Endothelial cell of umbilical vein (primary cell): ENCODE results near the gene PRKCZ. TPM values are rescaled to one million over a fixed set of nuclear protein-coding genes. Genes with fewer than 3 reads are reported as not detected.

Experiments
- BruUV-seq: library from RNA; stranded (reverse); fragments of 400-500 nt; replicated peaks from 2 replicates; lab custom pipeline; 2021; lab: Mats Ljungman, UMichigan
- CTCF ChIA-PET: fragments of 300-600, 350-600 bp; sonication (Branson Sonifier 250); formaldehyde crosslinking; loops from one replicate; lab custom pipeline; 2021; ENCODE audit warnings: antibody characterized with exemption, inconsistent platforms; lab: Charles Lee
- POLR2A ChIA-PET: fragments of 300-600, 350-600 bp; sonication (Branson Sonifier 250); formaldehyde crosslinking; loops from one replicate; lab custom pipeline; 2021; ENCODE audit warnings: antibody characterized with exemption, inconsistent platforms; lab: Charles Lee
- DNase-seq: peaks from one replicate; pipeline ENCODE4 v3.0.0-alpha.2; 2011; ENCODE audit warnings: low read depth, low spot score
- FAIRE-seq: peaks from 2 replicates; lab custom pipeline; 2011; peaks lifted over from hg19 to GRCh38; lab: Jason Lieb, UNC
- H2AFZ ChIP-seq: 2 replicates; pipeline ENCODE4 v1.6.0; 2012; ENCODE audit warnings: low read depth, low read length, control low read depth, inconsistent platforms
- H3K27ac ChIP-seq: 2 replicates; pipeline ENCODE4 v1.5.1; 2011; ENCODE audit warnings: low read depth, mild to moderate bottlenecking, control low read depth, low read length, moderate library complexity; ENCODE audit not compliant: insufficient read depth
- H3K27me3 ChIP-seq, 2 experiments: 2 replicates each; pipeline versions ENCODE4 v1.6.0 to v1.6.1; 2011; ENCODE audit warnings: low read length in 2 of 2, mixed read lengths in 1 of 2; ENCODE audit not compliant: control insufficient read depth in 2 of 2, insufficient read depth in 2 of 2
- H3K36me3 ChIP-seq, 2 experiments: 2 replicates in 1 of 2; 3 replicates in 1 of 2; pipeline ENCODE4 v1.5.1; 2011; ENCODE audit warnings: low read length in 2 of 2, mild to moderate bottlenecking in 1 of 2, moderate library complexity in 1 of 2; ENCODE audit not compliant: control insufficient read depth in 2 of 2, insufficient read depth in 2 of 2; ENCODE audit errors: extremely low read depth in 1 of 2
- H3K4me1 ChIP-seq: 3 replicates; pipeline ENCODE4 v1.5.1; 2011; ENCODE audit warnings: mild to moderate bottlenecking, low read length; ENCODE audit not compliant: control insufficient read depth, insufficient read depth; ENCODE audit errors: extremely low read depth
- H3K4me2 ChIP-seq: 2 replicates; pipeline ENCODE4 v1.6.1; 2011; ENCODE audit warnings: low read length, control low read depth, mixed read lengths; ENCODE audit not compliant: insufficient read depth
- H3K4me3 ChIP-seq, 3 experiments: fragments of 200-600 bp in 1 of 3; sonication (generic), shearing (Covaris generic) in 1 of 3; replicated peaks in 1 of 3; 2 replicates each; pipeline ENCODE4 v1.5.1; 2011 to 2016; ENCODE audit warnings: control low read depth in 3 of 3, low read length in 3 of 3, mild to moderate bottlenecking in 2 of 3, inconsistent platforms in 1 of 3, low read depth in 1 of 3, moderate library complexity in 1 of 3; ENCODE audit not compliant: insufficient read depth in 1 of 3
- H3K79me2 ChIP-seq: 2 replicates; pipeline ENCODE4 v1.6.0; 2012; ENCODE audit warnings: low read length, inconsistent platforms; ENCODE audit not compliant: control insufficient read depth, insufficient read depth
- H3K9ac ChIP-seq: replicated peaks from 2 replicates; pipeline ENCODE3; 2011; ENCODE audit warnings: low read length, control low read depth; ENCODE audit not compliant: insufficient read depth; ENCODE audit errors: extremely low read depth
- H3K9me1 ChIP-seq: replicated peaks from 3 replicates; pipeline ENCODE4 v1.6.0; 2011; ENCODE audit warnings: mild to moderate bottlenecking, low read length; ENCODE audit not compliant: control insufficient read depth, insufficient read depth; ENCODE audit errors: extremely low read depth
- H3K9me3 ChIP-seq: replicated peaks from 2 replicates; pipeline ENCODE4 v1.5.1; 2012; ENCODE audit warnings: low read length, inconsistent platforms; ENCODE audit not compliant: control insufficient read depth, insufficient read depth
- H4K20me1 ChIP-seq: replicated peaks from 2 replicates; pipeline ENCODE3; 2011; ENCODE audit warnings: mild to moderate bottlenecking, low read length; ENCODE audit not compliant: control insufficient read depth, insufficient read depth; ENCODE audit errors: extremely low read depth
- EZH2 ChIP-seq: IDR thresholded peaks from 2 replicates; pipeline ENCODE4 v1.6.1; 2012; ENCODE audit warnings: borderline replicate concordance, low read depth, mild to moderate bottlenecking, moderate library complexity, low read length, inconsistent platforms; ENCODE audit not compliant: severe bottlenecking
- FOS ChIP-seq: IDR thresholded peaks from 2 replicates; pipeline ENCODE4 v1.6.1; 2011; ENCODE audit warnings: mild to moderate bottlenecking, low read length, moderate library complexity, borderline replicate concordance; ENCODE audit not compliant: insufficient read depth
- GATA2 ChIP-seq: IDR thresholded peaks from 2 replicates; pipeline ENCODE4 v1.7.0; 2011; ENCODE audit warnings: low read depth, mild to moderate bottlenecking, moderate library complexity, mixed read lengths, low read length; ENCODE audit not compliant: insufficient read length, insufficient read depth
- JUN ChIP-seq: IDR thresholded peaks from 2 replicates; pipeline ENCODE4 v1.6.1; 2011; ENCODE audit warnings: borderline replicate concordance, low read depth; ENCODE audit not compliant: insufficient read length, insufficient read depth
- MAX ChIP-seq: IDR thresholded peaks from 2 replicates; pipeline ENCODE4 v1.6.1; 2011; ENCODE audit not compliant: insufficient read depth, insufficient read length
- MYC ChIP-seq: IDR thresholded peaks from one replicate; pipeline ENCODE4 v1.6.1; 2011; ENCODE audit warnings: mild to moderate bottlenecking, low read depth, low read length
- POLR2A ChIP-seq: IDR thresholded peaks from 2 replicates; pipeline ENCODE4 v1.6.1; 2012; ENCODE audit warnings: low read depth, mild to moderate bottlenecking, control low read depth, low read length
- POLR2AphosphoS5 ChIP-seq: IDR thresholded peaks from 2 replicates; pipeline ENCODE4 v1.6.1; 2012; ENCODE audit warnings: low read depth, mild to moderate bottlenecking, control low read depth, low read length, moderate library complexity; ENCODE audit not compliant: insufficient read depth
- dilution Hi-C: fragments of 300-500 bp; cut with MboI; formaldehyde crosslinking; loops from one replicate; pipeline ENCODE4 v1.15.0; 2019; ENCODE audit warnings: low sequenced_read_pairs; ENCODE audit not compliant: extremely low pct_ligation_motif_present
- intact Hi-C: fragments of 100-400 bp; cut with micrococcal nuclease; formaldehyde crosslinking; loops from one replicate; pipeline ENCODE4 v1.10.0; 2022
- polyA plus RNA-seq, 4 experiments: library from polyadenylated mRNA; depleted of rRNA in 3 of 4; stranded (reverse) in 3 of 4; unstranded in 1 of 4; fragments of >200 nt; gene quantifications; 2 replicates each; pipeline versions ENCODE4 v1.2.1 to v1.2.3, GENCODE V29; 2011 to 2012; ENCODE audit warnings: missing spikeins in 1 of 4
- total RNA-seq: library from RNA; stranded (reverse); gene quantifications from 2 replicates; pipeline ENCODE4 v1.2.3, GENCODE V29; 2021
- TF ChIP-seq, protein P1 (sequence below), 2 donors: IDR thresholded peaks; 1 replicate in 1 of 2; 2 replicates in 1 of 2; pipeline ENCODE4 v1.5.1; 2011; ENCODE audit warnings: low read length in 2 of 2, mild to moderate bottlenecking in 2 of 2, moderate library complexity in 2 of 2, control low read depth in 1 of 2, inconsistent platforms in 1 of 2, low read depth in 1 of 2; ENCODE audit not compliant: insufficient read depth in 1 of 2; ENCODE audit errors: extremely low read depth in 1 of 2

The PRKCZ gene
- total and polyA plus RNA-seq, 2 donors (not counting 3 experiments of a cell fraction or from before 2014, with no cell fraction given): 0.22 to 1.7 TPM

GRCh38 chr1:2070800-2071530 lies 20.8 kb downstream of the PRKCZ start:
- CTCF ChIA-PET: interaction anchor here (1.4 kb wide), 1 partner anchor 26 kb away, joined by 5 read pairs; no protein-coding TSS in a partner anchor
- POLR2A ChIA-PET: interaction anchor here (1.0 kb wide), 1 partner anchor 42 kb away, joined by 5 read pairs; no protein-coding TSS in a partner anchor
- H3K9me1 ChIP-seq: no peaks in the 10 kb centered on the region
- BruUV-seq: no TSS peak
- intact Hi-C loops (no loop called here), dilution Hi-C loops (no loop called here)
- no peaks in the 10 kb centered on the region for H3K4me1 ChIP-seq
- no peak for FAIRE-seq
- no peaks in the 10 kb centered on the region for H4K20me1 ChIP-seq
- no peaks in the 10 kb centered on the region for H3K79me2 ChIP-seq
- H3K9me3 ChIP-seq: no peaks in the 10 kb centered on the region
- H3K9ac ChIP-seq: no peak overlapping the region
- H3K36me3 ChIP-seq: no peaks in the 10 kb centered on the region
- DNase-seq: no peak
- TF ChIP-seq, protein P1, sequence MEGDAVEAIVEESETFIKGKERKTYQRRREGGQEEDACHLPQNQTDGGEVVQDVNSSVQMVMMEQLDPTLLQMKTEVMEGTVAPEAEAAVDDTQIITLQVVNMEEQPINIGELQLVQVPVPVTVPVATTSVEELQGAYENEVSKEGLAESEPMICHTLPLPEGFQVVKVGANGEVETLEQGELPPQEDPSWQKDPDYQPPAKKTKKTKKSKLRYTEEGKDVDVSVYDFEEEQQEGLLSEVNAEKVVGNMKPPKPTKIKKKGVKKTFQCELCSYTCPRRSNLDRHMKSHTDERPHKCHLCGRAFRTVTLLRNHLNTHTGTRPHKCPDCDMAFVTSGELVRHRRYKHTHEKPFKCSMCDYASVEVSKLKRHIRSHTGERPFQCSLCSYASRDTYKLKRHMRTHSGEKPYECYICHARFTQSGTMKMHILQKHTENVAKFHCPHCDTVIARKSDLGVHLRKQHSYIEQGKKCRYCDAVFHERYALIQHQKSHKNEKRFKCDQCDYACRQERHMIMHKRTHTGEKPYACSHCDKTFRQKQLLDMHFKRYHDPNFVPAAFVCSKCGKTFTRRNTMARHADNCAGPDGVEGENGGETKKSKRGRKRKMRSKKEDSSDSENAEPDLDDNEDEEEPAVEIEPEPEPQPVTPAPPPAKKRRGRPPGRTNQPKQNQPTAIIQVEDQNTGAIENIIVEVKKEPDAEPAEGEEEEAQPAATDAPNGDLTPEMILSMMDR (IDR thresholded peaks at IDR 0.05; ENCODE audit: extremely low read depth in 1 of 2, insufficient read depth in 1 of 2, low read depth in 1 of 2, low read length in 2 of 2): no peak
- TF ChIP-seq MYC (no peak), MAX (no peak), JUN (no peak), EZH2 (no peak), FOS (no peak), POLR2AphosphoS5 (no peak), POLR2A (no peak), GATA2 (no peak)
- no peak overlapping the region for H3K4me3 ChIP-seq
- no peak overlapping the region for H3K27ac ChIP-seq
- no peak overlapping the region for H2AFZ ChIP-seq
- no peak overlapping the region for H3K4me2 ChIP-seq
- no peaks in the 10 kb centered on the region for H3K27me3 ChIP-seq
